ENCODE results near the gene SEC11C.
A peak's percentile ranks its signal among the peaks of the same experiment; 100 is the strongest.

SEC11C gene

DNA sequence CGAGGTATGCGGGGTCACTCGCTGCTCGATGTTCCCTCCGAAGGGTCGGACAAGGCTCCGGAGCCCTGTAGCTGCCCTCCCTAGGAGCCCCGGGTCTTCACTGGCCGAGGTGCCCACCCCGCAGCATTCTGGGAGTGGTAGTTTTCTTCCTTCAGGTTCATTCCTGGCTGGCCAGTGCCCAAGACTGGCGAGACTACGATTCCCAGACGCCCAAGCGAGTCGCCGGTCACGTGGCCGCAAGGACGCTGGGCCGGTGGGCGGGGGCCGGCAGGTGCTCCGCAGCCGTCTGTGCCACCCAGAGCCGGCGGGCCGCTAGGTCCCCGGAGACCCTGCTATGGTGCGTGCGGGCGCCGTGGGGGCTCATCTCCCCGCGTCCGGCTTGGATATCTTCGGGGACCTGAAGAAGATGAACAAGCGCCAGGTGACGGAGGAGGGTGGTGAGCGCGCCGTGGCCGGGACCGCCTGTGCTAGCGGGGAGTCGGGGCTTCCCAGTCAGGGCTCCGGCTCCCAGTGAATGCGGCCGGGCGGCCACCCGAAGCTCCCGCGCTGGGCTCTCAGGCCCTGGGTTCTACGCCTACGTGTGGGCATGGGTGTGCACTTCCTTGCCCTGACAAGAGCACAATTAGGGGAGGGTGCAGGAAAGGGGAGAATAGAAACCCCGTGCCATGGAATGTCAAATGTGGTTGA, at the start of gene SEC11C:
Gene SEC11C, plus strand, starts transcription at position 270 of the 687 bp plus-strand sequence. Its CDS starts 65 bp downstream, at position 335.
- H3K4me3 ChIP-seq (replicated peaks; ENCODE audit: low read depth, low read length), result peak within 1 kb of the TSS; percentile 89
- TF ChIP-seq, protein P1, sequence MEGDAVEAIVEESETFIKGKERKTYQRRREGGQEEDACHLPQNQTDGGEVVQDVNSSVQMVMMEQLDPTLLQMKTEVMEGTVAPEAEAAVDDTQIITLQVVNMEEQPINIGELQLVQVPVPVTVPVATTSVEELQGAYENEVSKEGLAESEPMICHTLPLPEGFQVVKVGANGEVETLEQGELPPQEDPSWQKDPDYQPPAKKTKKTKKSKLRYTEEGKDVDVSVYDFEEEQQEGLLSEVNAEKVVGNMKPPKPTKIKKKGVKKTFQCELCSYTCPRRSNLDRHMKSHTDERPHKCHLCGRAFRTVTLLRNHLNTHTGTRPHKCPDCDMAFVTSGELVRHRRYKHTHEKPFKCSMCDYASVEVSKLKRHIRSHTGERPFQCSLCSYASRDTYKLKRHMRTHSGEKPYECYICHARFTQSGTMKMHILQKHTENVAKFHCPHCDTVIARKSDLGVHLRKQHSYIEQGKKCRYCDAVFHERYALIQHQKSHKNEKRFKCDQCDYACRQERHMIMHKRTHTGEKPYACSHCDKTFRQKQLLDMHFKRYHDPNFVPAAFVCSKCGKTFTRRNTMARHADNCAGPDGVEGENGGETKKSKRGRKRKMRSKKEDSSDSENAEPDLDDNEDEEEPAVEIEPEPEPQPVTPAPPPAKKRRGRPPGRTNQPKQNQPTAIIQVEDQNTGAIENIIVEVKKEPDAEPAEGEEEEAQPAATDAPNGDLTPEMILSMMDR (IDR thresholded peaks at IDR 0.05; ENCODE audit: low read length, missing control alignments), result no peak
- peak; percentile 96 for DNase-seq (ENCODE audit: low read depth)

DNA sequence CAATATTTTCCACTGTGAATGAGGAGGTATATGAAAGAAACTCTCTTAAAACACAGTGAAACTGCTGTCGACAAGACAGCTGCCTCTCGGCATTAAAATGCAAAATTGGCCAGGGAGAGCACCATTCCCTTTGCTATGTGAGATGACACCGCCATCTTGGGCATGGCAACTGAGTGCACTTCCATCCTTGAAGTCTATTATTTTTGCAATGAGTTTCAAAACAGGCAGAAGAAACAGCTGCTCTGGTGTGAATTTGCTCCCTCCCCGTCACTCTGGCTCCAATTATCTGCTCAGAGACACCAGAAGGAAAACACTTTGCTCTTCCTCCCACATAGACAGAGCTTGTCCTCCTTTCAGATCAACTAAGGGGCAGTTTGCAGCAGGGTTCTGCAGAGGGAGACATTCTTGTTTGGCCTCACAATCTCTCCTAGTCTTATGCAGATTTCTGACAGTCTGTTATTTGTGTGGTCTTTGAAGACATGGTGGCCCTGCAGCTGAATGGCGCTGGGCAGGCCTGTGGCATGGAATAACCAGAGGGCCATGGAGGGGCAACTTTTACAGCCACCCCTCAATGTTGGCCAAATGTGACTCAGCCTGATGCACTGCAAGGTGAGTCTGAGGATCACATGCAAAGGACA, 48.6 kb upstream of the SEC11C start:
- no peak for DNase-seq (ENCODE audit: low read depth)
- TF ChIP-seq, protein P1 (IDR thresholded peaks at IDR 0.05; ENCODE audit: low read length, missing control alignments), result no peak
- no peak overlapping the region for H3K4me3 ChIP-seq (replicated peaks; ENCODE audit: low read depth, low read length)

DNA sequence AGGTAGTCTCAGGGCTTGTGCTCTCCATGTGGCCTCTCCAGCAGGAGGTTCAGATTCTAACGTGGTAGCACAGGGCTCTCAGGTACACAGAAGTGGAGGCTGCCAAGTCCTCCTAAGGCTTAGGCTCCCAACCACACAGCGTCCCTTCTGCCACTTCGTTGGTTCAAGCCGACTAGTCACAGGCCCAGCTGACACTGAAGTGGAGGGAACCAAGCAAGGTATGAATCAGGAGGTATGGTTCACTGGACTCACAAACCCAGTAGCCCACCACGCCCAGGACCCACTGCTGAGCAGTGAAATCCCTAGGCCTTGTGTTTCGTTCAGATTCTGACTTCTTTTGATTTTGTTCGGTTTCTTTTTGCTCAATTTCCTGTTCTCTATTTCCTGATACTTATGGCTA, 46.0 kb upstream of the SEC11C start:
- no peak overlapping the region for H3K4me3 ChIP-seq (replicated peaks; ENCODE audit: low read depth, low read length)
- DNase-seq (ENCODE audit: low read depth), result no peak
- TF ChIP-seq, protein P1 (IDR thresholded peaks at IDR 0.05; ENCODE audit: low read length, missing control alignments), result no peak

DNA sequence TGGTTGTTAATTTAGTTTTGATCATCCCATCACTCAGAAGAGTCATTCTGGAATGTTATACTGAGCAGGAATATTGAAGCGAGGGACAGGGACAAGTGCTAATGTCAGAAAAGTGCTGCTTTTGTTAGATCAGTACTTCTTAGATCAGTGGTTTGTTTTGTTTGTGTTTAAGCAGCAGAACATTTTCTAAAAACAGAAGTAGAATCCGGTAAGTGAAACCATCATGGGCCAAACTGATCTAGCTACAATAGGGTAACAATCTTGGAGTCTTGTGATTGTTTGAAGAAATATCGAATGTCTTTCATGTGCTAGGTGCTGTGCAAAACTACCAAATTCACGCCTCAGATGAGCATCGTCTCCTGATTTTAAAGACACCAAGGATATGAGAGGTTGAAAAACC, 45.1 kb upstream of the SEC11C start:
- DNase-seq (ENCODE audit: low read depth), result no peak
- no peak overlapping the region for H3K4me3 ChIP-seq (replicated peaks; ENCODE audit: low read depth, low read length)
- TF ChIP-seq, protein P1 (IDR thresholded peaks at IDR 0.05; ENCODE audit: low read length, missing control alignments), result no peak

DNA sequence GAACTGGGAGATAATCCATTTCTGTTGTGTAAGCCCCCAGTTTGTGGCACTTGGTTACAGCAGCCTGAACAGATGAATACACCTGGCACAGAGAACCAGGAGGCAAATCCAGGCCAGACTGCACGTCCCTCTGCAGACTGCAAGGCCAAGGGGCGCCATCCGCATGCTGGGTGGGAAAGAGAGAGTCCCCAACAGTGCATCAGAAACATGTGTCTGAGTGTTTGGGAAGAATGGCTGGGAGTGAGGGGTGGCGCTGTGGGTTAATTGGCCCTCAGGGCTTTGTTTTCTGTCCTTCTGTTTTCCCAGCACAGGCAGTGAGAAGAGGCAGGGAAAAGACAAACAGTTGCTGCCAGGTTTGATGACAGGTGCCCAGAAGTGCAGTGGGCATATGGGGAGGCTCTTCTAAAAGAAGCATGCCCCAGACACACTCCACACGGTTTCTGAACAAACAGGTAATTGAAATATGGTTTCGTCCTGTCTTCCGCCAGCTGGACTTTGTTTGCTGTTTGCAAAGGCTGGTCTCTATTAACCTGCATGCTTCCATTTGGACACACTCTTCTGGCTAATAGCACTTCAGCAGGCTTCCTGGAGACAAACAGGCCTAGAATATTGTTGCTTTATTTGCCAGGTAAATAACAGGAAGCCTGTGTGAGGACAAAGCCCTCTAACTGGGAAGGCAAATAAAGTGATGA, 43.4 kb upstream of the SEC11C start:
- no peak for DNase-seq (ENCODE audit: low read depth)
- TF ChIP-seq, protein P1 (IDR thresholded peaks at IDR 0.05; ENCODE audit: low read length, missing control alignments), result no peak
- H3K4me3 ChIP-seq (replicated peaks; ENCODE audit: low read depth, low read length), result no peak overlapping the region

DNA sequence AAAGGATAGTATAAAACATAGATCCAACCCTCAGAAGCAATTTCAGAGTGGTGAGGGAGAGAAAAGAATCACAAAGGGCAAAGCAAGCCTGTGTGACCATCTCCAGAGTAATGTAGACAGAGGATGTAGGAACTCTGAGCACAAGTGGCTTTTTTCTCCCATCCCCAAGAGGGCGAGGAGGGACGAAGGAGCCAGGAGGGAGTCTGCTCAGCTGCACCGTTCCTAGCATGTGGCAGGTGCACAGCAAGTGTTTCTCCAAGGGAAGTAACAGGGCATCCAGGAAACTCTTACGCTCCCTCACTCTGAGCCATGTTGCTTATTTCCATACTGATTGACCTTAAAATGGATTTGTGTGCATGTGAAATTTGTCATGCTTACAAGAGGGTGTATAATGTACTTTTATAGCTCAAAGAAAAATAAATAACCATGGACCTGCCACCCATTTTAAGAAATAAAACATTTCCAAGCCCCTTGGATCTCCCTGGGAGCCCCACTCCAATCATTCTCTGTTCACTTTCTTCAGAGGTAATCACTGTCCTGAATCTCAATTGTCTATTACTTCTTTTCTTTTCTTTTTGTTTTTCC, 37.8 kb upstream of the SEC11C start:
- H3K4me3 ChIP-seq (replicated peaks; ENCODE audit: low read depth, low read length), result no peak overlapping the region
- DNase-seq (ENCODE audit: low read depth), result no peak
- TF ChIP-seq, protein P1 (IDR thresholded peaks at IDR 0.05; ENCODE audit: low read length, missing control alignments), result no peak

Data from fibroblast of pulmonary artery (primary cell).